EH (cell line): ENCODE data around the gene MS4A15.
"Not testable (repeated sequence)": the region's sequence is repeated elsewhere in the genome, so short reads cannot be mapped to it uniquely, and the experiment has no call there.

Experiments
- DNase-seq: peaks from one replicate; pipeline ENCODE4 v3.0.0-alpha.2; 2015; ENCODE audit warnings: low read depth

MS4A15 gene

GRCh38 chr11:60756307-60757032 is at the start of gene MS4A15:
TSS of gene MS4A15 (plus strand) at chr11:60756867. CDS start at chr11:60763734, 6,867 bp downstream.
- no peak for DNase-seq

GRCh38 chr11:60706931-60707330 is 49.7 kb upstream of the MS4A15 start:
- DNase-seq, result no peak

- DNase-seq, result no peak
Measured at GRCh38 chr11:60710482-60710881, 46.2 kb upstream of the MS4A15 start.

- no peak for DNase-seq
Measured at GRCh38 chr11:60711276-60711675, 45.4 kb upstream of the MS4A15 start.

GRCh38 chr11:60713423-60713822 is 43.2 kb upstream of the MS4A15 start:
- DNase-seq, result not testable (repeated sequence)

- DNase-seq, result no peak
Measured at GRCh38 chr11:60717956-60718355, 38.7 kb upstream of the MS4A15 start.

- no peak for DNase-seq
Measured at GRCh38 chr11:60718524-60719316, 37.9 kb upstream of the MS4A15 start.

GRCh38 chr11:60719391-60719790 is 37.3 kb upstream of the MS4A15 start:
- DNase-seq, result no peak

- no peak for DNase-seq
Measured at GRCh38 chr11:60720460-60720859, 36.2 kb upstream of the MS4A15 start.

- no peak for DNase-seq
Measured at GRCh38 chr11:60724420-60724819, 32.2 kb upstream of the MS4A15 start, which contains the start of gene MS4A18. TSS of gene MS4A18 (plus strand) at chr11:60724720.

GRCh38 chr11:60725592-60725991 is 31.1 kb upstream of the MS4A15 start:
- no peak for DNase-seq

- DNase-seq, result no peak
Measured at GRCh38 chr11:60731586-60731985, 25.1 kb upstream of the MS4A15 start.

- DNase-seq, result no peak
Measured at GRCh38 chr11:60734279-60734678, 22.4 kb upstream of the MS4A15 start.

- no peak for DNase-seq
Measured at GRCh38 chr11:60739114-60739513, 17.6 kb upstream of the MS4A15 start.

- no peak for DNase-seq
Measured at GRCh38 chr11:60740573-60740972, 16.1 kb upstream of the MS4A15 start.

GRCh38 chr11:60741421-60741820 is 15.2 kb upstream of the MS4A15 start:
- DNase-seq, result no peak

- no peak for DNase-seq
Measured at GRCh38 chr11:60743058-60743457, 13.6 kb upstream of the MS4A15 start.

GRCh38 chr11:60744114-60744513 is 12.6 kb upstream of the MS4A15 start:
- no peak for DNase-seq

GRCh38 chr11:60747359-60747873 is 9.3 kb upstream of the MS4A15 start:
- DNase-seq, result no peak

GRCh38 chr11:60748225-60748624 is 8.4 kb upstream of the MS4A15 start:
- DNase-seq, result no peak

- DNase-seq, result no peak
Measured at GRCh38 chr11:60748821-60749220, 7.8 kb upstream of the MS4A15 start.

GRCh38 chr11:60750911-60751310 is 5.8 kb upstream of the MS4A15 start:
- DNase-seq, result no peak

GRCh38 chr11:60753309-60753708 is 3.4 kb upstream of the MS4A15 start:
- DNase-seq, result no peak
